GM21737 (cell line): ENCODE measurements around the gene CCDC92.
"Not testable (repeated sequence)": the region's sequence is repeated elsewhere in the genome, so short reads cannot be mapped to it uniquely, and the experiment has no call there.

Experiments used
- ATAC-seq: cut with Tn5 transposase; IDR thresholded peaks from one replicate; pipeline ENCODE4 v1.9.1; 2021; ENCODE audit warnings: mild to moderate bottlenecking, moderate library complexity; ENCODE audit not compliant: unreplicated experiment

CCDC92 gene

GRCh38 chr12:123950476-123951349 lies 21.9 kb downstream of the CCDC92 start:
- ATAC-seq, result no peak

- no peak for ATAC-seq
Observed at GRCh38 chr12:123949770-123950165, 22.9 kb downstream of the CCDC92 start.

GRCh38 chr12:123948796-123949769 lies 23.5 kb downstream of the CCDC92 start:
- no peak for ATAC-seq

- ATAC-seq, result no peak
Observed at GRCh38 chr12:123948401-123948795, 24.2 kb downstream of the CCDC92 start.

GRCh38 chr12:123947531-123947930 lies 25.1 kb downstream of the CCDC92 start:
- ATAC-seq, result not testable (repeated sequence)

- ATAC-seq, result not testable (repeated sequence)
Observed at GRCh38 chr12:123946516-123947505, 25.8 kb downstream of the CCDC92 start.

- ATAC-seq, result no peak
Observed at GRCh38 chr12:123946152-123946515, 26.5 kb downstream of the CCDC92 start.

- no peak for ATAC-seq
Observed at GRCh38 chr12:123945287-123946151, 27.1 kb downstream of the CCDC92 start.

- no peak for ATAC-seq
Observed at GRCh38 chr12:123944696-123945095, 27.9 kb downstream of the CCDC92 start.

- ATAC-seq, result no peak
Observed at GRCh38 chr12:123943816-123944215, 28.8 kb downstream of the CCDC92 start.

GRCh38 chr12:123942911-123943648 lies 29.6 kb downstream of the CCDC92 start:
- ATAC-seq, result no peak

GRCh38 chr12:123942238-123942653 lies 30.4 kb downstream of the CCDC92 start:
- ATAC-seq, result no peak

GRCh38 chr12:123941624-123942237 lies 30.9 kb downstream of the CCDC92 start:
- ATAC-seq, result no peak

- no peak for ATAC-seq
Observed at GRCh38 chr12:123941000-123941399, 31.6 kb downstream of the CCDC92 start.

- ATAC-seq, result no peak
Observed at GRCh38 chr12:123940627-123940966, 32.0 kb downstream of the CCDC92 start.

- no peak for ATAC-seq
Observed at GRCh38 chr12:123939716-123940626, 32.7 kb downstream of the CCDC92 start.

- ATAC-seq, result no peak
Observed at GRCh38 chr12:123938679-123939480, 33.8 kb downstream of the CCDC92 start.
